Heart left ventricle (tissue), 16 donors: ENCODE results near the gene RHBDF1. TPM values are rescaled to one million over a fixed set of nuclear protein-coding genes. Genes with fewer than 3 reads are reported as not detected.

Source experiments
- ATAC-seq, 4 donors: fragments of 200-7000 bp; cut with Tn5 transposase; one replicate each; pipeline ENCODE4 v1.9.1; 2020 to 2022; ENCODE audit warnings: moderate library complexity in 4 of 4, mild to moderate bottlenecking in 3 of 4, moderate number of reproducible peaks in 1 of 4
- DNase-seq, 5 donors: peaks; one replicate each; pipeline ENCODE4 v3.0.0-alpha.2; 2020
- H3K27ac ChIP-seq, 12 donors: fragments of 200-600 bp; sonication (generic) in 4 of 12; one replicate each; pipeline versions ENCODE4 v1.5.0 to v1.8.0; 2016 to 2022; ENCODE audit warnings: mild to moderate bottlenecking in 2 of 12
- H3K27me3 ChIP-seq, 9 donors: fragments of 200-600 bp; sonication (generic) in 2 of 9; one replicate each; pipeline versions ENCODE4 v1.5.1 to v1.8.0; 2016 to 2022; ENCODE audit warnings: mild to moderate bottlenecking in 3 of 9
- H3K36me3 ChIP-seq, 9 donors: fragments of 200-600 bp; sonication (generic) in 2 of 9; one replicate each; pipeline versions ENCODE4 v1.5.0 to v1.8.0; 2018 to 2022; ENCODE audit warnings: mild to moderate bottlenecking in 2 of 9
- H3K4me1 ChIP-seq, 12 donors: fragments of 200-600 bp; sonication (generic) in 4 of 12; one replicate each; pipeline versions ENCODE4 v1.5.0 to v1.8.0; 2016 to 2022; ENCODE audit warnings: mild to moderate bottlenecking in 3 of 12
- H3K4me3 ChIP-seq, 12 donors: fragments of 200-600 bp; sonication (generic) in 4 of 12; one replicate each; pipeline versions ENCODE4 v1.5.0 to v1.8.0; 2017 to 2022; ENCODE audit warnings: mild to moderate bottlenecking in 9 of 12, moderate library complexity in 4 of 12
- H3K9me3 ChIP-seq, 12 donors: fragments of 200-600 bp; sonication (generic) in 4 of 12; one replicate each; pipeline versions ENCODE4 v1.5.0 to v1.8.0; 2016 to 2022; ENCODE audit warnings: mild to moderate bottlenecking in 1 of 12
- POLR2A ChIP-seq, 2 donors: fragments of 450-650 bp; IDR thresholded peaks; one replicate each; pipeline ENCODE4 v1.6.1; 2017; ENCODE audit warnings: antibody characterized with exemption in 2 of 2, mild to moderate bottlenecking in 2 of 2, moderate library complexity in 2 of 2
- WGBS, 4 donors: extraction: QIAGEN DNeasy Blood & Tissue Kit in 2 of 4; methylation state at CpG; one replicate each; pipeline versions ENCODE4 v1.1.5 to v1.1.7; 2013 to 2018; 5-methylcytosine and 5-hydroxymethylcytosine counted together
- intact Hi-C, 10 donors: fragments of 100-400 bp; cut with DNase I; formaldehyde crosslinking; loops; one replicate each; pipeline versions ENCODE4 v1.11.1 to v1.14.2; 2022
- polyA plus RNA-seq, 2 donors: library from polyadenylated mRNA; stranded (reverse); fragments of 200-250 nt; gene quantifications; one replicate each; pipeline ENCODE4 v1.2.3, GENCODE V29; 2013
- total RNA-seq, 9 donors: library from RNA; depleted of rRNA in 2 of 9; stranded (reverse); fragments of >200 nt in 2 of 9; fragmentation: NEBNext Ultra II Directional in 3 of 9; extraction: Animal tissue kit (Norgen Biotek cat#: 25700) in 3 of 9; gene quantifications; one replicate each; pipeline versions ENCODE4 v1.1.0 to v1.2.4, GENCODE V29; 2016 to 2023
- TF ChIP-seq, protein P1 (sequence below), 12 donors: fragments of 200-600 bp; sonication (generic) in 4 of 12; IDR thresholded peaks; one replicate each; pipeline versions ENCODE4 v1.5.0 to v1.8.0; 2018 to 2022; ENCODE audit warnings: antibody characterized with exemption in 12 of 12, mild to moderate bottlenecking in 5 of 12
- donor health status: ischemic (EF 13 %, LVEDD 7.1; RV severe dilation, severe dysfunction).
- donor health status: healthy with polysubstance abuse.
- donor health status: DM: no; HTN: yes; CAD: no.
- donor health status: DM: no; HTN: no; CAD: no.
- donor health status: ischemic (EF 25% LVEDD 6.9; RV normal size, moderate dysfunction).
- donor health status: ischemic (EF 25% LVEDD 5.7; RV mildly dilated, moderate dysfunction).
- donor health status: healthy.
- donor health status: DM: yes; HTN: yes; CAD: no.
- donor health status: ischemic (EF 35%, LVEDD 5.7; RV mildly dilated, moderate dysfunction).
- donor health status: nonischemic (EF 11% LVEDD 7.7; RV severe dilation, severe dysfunction).
- donor health status: DM: yes; HTN: yes; CAD: no.
- donor health status: PGD.
- donor health status: ischemic (EF 29% LVEDD 5.4; RV normal size, mild dysfunction).
- donor health status: nonischemic (EF 23%, LVEDD 6.1; RV moderate dilation, normal function).

Gene RHBDF1
- total and polyA plus RNA-seq, 11 donors: 17.4 to 45.8 (median 23.9) TPM

DNA sequence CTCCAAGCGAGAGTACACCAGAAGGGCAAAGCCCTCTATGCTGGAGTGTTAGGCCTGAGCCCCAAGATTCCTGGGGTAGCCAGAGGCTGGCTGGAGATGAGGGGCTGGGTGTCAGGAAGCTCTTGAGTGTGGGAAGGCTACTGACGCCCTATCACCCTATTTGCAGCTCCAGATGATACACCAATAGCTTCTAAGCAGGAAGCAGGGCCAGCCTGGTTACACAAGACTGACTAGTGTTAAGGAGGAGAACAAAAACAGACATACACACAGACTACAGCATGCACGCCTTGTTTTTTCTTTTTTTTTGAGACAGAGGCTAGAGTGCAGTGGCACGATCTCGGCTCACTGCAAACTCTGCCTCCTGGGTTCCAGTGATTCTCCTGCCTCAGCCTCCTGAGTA lies 34.9 kb downstream of the RHBDF1 start:
- intact Hi-C loops: no loop called here
- Histone ChIP-seq H3K27ac (no peak overlapping the region), H3K4me3 (no peak overlapping the region), H3K36me3 (no peaks in the 10 kb centered on the region), H3K4me1 (peaks cover 0 to 19% (median 0%) of the 10 kb centered on the region in 12 donors), H3K27me3 (no peaks in the 10 kb centered on the region), H3K9me3 (no peaks in the 10 kb centered on the region)
- WGBS, 4 donors: 93 to 97% (median 96%) methylated on average over 5 of the region's 5 CpGs
- no peak for ATAC-seq
- TF ChIP-seq, protein P1, sequence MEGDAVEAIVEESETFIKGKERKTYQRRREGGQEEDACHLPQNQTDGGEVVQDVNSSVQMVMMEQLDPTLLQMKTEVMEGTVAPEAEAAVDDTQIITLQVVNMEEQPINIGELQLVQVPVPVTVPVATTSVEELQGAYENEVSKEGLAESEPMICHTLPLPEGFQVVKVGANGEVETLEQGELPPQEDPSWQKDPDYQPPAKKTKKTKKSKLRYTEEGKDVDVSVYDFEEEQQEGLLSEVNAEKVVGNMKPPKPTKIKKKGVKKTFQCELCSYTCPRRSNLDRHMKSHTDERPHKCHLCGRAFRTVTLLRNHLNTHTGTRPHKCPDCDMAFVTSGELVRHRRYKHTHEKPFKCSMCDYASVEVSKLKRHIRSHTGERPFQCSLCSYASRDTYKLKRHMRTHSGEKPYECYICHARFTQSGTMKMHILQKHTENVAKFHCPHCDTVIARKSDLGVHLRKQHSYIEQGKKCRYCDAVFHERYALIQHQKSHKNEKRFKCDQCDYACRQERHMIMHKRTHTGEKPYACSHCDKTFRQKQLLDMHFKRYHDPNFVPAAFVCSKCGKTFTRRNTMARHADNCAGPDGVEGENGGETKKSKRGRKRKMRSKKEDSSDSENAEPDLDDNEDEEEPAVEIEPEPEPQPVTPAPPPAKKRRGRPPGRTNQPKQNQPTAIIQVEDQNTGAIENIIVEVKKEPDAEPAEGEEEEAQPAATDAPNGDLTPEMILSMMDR (IDR thresholded peaks at IDR 0.05): no peak
- no peak for TF ChIP-seq POLR2A (IDR thresholded peaks at IDR 0.05)
- DNase-seq: no peak

DNA sequence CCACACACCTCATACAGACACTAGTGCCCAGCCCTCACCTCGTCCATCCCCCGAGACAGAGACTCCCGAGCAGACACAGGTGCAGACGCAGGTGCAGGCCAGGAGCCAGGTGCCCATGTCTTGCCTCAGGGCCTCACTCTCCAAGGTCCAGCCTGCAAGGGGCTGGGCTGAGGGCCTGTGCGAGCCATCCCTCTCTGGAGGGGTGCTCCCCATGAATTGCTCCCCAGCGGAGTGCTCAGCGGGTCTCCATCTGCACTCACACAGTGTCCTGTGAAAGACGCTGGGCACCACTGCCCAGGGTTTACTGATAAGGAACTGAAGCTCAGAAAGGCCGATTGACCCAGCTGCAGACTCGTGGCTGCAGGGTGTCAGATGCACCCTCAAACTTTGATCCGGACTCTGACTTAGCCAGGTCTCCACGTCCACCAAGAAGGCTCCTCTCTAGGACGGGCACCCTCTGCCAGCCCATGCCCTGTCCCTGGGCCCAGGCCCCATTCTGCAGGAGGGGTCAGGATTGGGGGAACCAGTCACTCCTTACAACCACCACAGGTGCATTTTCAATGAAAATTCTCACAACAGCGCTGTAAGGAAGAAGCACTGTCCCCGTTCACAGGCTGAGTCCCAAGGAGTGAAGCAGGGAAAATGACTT lies 36.0 kb downstream of the RHBDF1 start:
- H3K4me1 ChIP-seq: peaks cover 0 to 19% (median 0%) of the 10 kb centered on the region in 12 donors
- ATAC-seq (no peak), DNase-seq (peak in 1 of 5 donors; percentile 34)
- no peak overlapping the region for H3K4me3 ChIP-seq
- H3K27me3 ChIP-seq: no peaks in the 10 kb centered on the region
- intact Hi-C loops: no loop called here
- TF ChIP-seq POLR2A (IDR thresholded peaks at IDR 0.05): no peak
- TF ChIP-seq, protein P1 (IDR thresholded peaks at IDR 0.05): no peak
- 89 to 97% (median 92%) methylated on average over 13 to 15 of the region's 15 CpGs for WGBS, 4 donors
- H3K9me3 ChIP-seq: no peaks in the 10 kb centered on the region
- H3K27ac ChIP-seq: no peak overlapping the region
- H3K36me3 ChIP-seq: no peaks in the 10 kb centered on the region

DNA sequence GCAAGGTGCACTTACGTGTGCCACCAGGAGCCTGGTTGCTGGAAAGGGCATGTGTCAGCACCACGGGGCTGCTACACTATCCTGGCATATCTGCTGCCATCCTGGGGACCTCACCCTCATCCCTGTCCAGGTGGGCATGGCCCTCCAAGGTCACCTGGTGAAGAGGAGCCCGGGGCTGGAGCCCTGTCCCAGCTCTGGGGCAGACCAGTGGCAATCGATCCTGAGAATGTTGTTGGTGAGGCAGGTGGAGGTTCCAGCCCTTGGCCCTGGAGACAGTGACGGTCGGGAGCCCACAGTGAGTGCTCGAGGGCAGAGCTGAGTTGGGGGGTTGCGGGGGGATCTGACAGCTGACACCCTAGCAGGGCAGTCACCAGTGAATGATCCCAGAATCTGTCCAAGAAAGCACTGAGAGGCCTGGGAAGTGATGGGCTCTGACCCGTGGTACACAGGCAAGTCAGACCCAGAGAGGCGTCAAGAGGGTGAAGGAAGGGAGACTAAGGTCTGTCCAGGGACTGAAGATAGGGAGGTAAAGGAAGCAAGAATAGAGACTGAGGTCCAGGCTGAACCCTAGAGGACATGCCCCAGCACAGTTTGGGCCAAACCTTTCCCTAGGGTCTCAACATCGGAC lies 36.6 kb downstream of the RHBDF1 start:
- no peak for ATAC-seq
- H3K9me3 ChIP-seq: no peaks in the 10 kb centered on the region
- no peak overlapping the region for H3K4me3 ChIP-seq
- intact Hi-C loops: no loop called here
- peaks cover 0 to 19% (median 0%) of the 10 kb centered on the region in 12 donors for H3K4me1 ChIP-seq
- TF ChIP-seq, protein P1 (IDR thresholded peaks at IDR 0.05): no peak
- peak overlapping the region in 1 of 12 donors; percentile 27 for H3K27ac ChIP-seq
- H3K36me3 ChIP-seq: no peaks in the 10 kb centered on the region
- DNase-seq: peak in 1 of 5 donors; percentile 37
- 84 to 95% (median 91%) methylated on average over 8 to 11 of the region's 11 CpGs for WGBS, 4 donors
- H3K27me3 ChIP-seq: no peaks in the 10 kb centered on the region

DNA sequence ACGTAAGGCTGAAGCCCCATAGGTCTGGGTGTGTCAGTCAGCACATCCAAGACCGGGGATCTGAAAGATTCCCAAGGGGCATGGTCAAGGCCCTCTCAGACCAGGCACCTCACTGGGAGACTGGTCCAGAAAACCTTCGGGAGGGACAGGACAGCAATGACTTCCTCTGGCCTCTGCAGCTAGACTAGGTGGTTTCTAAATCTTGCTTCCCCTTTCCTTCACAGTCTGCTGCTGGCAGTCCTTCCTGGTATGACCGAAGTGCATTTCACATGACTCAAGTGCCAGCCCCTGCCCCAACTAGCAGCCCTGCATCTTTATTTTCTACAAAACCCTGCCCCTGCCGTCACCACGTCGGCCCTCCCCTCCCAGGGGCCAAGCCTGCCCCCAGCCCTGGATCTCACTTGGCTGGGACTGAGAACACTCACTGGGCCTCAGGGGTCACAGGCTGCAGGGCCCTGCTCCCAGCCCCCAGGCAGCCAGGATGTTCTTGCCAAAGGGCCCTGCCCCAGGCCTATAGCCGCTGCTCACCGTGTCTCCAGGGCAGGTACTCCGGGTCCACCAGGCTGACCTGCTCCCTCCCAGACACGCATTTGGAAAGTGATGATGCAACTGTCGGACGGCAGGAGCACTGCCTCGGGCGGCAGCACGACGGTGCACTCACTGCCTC lies 37.3 kb downstream of the RHBDF1 start:
- H3K4me3 ChIP-seq: no peak overlapping the region
- peaks cover 0 to 19% (median 0%) of the 10 kb centered on the region in 12 donors for H3K4me1 ChIP-seq
- no peaks in the 10 kb centered on the region for H3K9me3 ChIP-seq
- 76 to 87% (median 80%) methylated on average over 11 to 17 of the region's 17 CpGs for WGBS, 4 donors
- intact Hi-C loops: no loop called here
- no peaks in the 10 kb centered on the region for H3K36me3 ChIP-seq
- H3K27me3 ChIP-seq: no peaks in the 10 kb centered on the region
- DNase-seq (peak in 1 of 5 donors; percentile 53), ATAC-seq (peak in 3 of 4 donors; percentile 22 to 47 (median 43))
- peak overlapping the region in 1 of 12 donors; percentile 27 for H3K27ac ChIP-seq
- no peak for TF ChIP-seq POLR2A (IDR thresholded peaks at IDR 0.05)
- TF ChIP-seq, protein P1 (IDR thresholded peaks at IDR 0.05): no peak
